ELF-1 (cell line): Measurements from ENCODE around the gene SHISAL2A.
A peak's percentile ranks its signal among the peaks of the same experiment; 100 is the strongest.

Experiments
- DNase-seq: peaks from one replicate; pipeline ENCODE4 v3.0.0-alpha.2; 2016; ENCODE audit warnings: low read depth, low spot score

Gene SHISAL2A

DNA sequence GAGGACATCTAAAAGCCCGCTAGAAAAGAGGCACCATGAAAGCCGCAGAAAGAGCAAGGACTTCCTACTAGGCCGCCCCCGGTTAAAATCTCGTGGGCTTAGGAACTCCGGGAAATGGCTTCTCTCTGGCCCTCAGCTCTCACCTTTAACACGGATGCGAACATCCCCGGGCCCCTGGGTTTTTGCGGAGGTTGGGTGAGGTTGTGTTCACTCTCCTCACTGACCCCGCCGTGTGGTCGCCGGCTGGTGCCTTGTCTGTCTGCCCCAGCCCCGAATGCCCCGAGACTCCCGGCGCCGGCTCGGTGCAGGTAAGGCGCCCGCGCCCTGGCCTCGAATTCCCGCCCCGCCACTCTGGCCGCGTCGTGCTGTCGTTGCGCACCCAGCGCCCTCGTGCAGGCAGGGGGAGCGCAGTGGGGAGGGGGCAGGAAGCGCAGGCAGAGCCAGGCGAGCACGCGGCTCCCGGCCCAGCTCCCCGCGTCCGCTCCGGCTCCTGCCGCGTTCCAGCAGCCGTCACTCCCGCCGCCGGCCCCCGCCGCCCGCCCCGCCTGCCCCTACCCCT, at the start of gene SHISAL2A:
TSS of gene SHISAL2A (plus strand) at position 437 of the 559 bp plus-strand sequence. CDS start 326 bp downstream, outside the sequence.
- DNase-seq = peak; percentile 65

DNA sequence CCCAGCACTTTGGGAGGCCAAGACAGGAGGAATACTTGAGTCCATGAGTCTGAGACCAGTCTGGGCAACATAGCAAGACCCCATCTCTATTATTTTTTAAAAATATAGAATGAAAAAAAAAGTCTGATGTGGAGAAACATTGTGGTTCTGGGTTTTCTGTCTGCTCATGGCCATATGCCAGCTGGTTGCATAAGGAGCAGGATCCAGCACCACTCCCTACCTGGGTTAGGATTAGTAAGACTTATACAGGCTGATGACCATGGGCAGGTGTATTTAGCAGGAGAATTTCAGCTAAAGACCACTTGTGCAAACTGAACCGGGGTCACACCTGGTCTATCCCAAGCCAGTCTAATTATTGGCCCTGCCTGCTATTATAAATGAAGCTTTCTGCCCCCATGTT, 47.5 kb upstream of the SHISAL2A start:
- DNase-seq = no peak

- no peak for DNase-seq
Observed at GRCh38 chr1:52588027-52588426, 44.9 kb upstream of the SHISAL2A start.

GRCh38 chr1:52588535-52588934, 44.4 kb upstream of the SHISAL2A start:
- DNase-seq = no peak

GRCh38 chr1:52590266-52590665, 42.7 kb upstream of the SHISAL2A start:
- peak; percentile 19 for DNase-seq

GRCh38 chr1:52592637-52593323, 40.2 kb upstream of the SHISAL2A start:
- DNase-seq = no peak

- DNase-seq = no peak
Observed at GRCh38 chr1:52593495-52593894, 39.5 kb upstream of the SHISAL2A start.

- no peak for DNase-seq
Observed at GRCh38 chr1:52595061-52595460, 37.9 kb upstream of the SHISAL2A start.

DNA sequence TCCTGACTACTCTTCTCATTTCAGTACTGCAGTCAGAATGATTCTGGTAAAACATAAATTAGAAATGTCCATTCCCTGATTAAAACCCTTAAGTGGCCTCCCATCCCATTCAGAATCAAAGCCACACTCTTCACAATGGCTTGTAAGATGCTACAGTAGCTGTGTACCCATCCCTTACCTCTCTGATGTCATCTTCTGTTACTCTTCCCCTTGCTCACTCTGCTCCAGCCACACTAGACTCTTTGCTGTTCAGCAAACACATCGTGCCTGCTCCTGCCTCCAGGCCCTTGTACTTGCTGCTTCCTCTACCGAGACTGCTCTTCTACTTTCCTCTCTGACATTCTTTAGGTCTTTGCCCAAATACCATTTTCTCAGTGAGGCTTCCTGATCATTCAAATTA, 35.1 kb upstream of the SHISAL2A start:
- DNase-seq = no peak

DNA sequence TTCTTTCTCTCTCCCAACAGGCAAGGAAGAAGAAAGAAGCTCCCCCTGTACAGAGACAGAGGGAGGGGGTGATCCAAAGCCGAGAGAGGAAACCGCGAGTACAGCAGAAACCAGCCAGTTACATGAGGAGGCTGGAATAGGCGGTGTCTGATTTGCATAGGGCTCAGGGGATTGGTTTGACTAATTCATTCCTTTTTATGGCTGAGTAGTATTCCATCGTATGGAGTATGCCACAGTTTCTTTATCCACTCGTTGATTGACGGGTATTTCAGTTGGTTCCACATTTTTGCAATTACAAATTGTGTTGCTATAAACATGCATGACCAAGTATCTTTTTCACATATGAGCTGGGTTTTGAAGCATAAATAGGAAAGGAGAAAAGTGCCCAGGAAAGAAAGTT, 34.2 kb upstream of the SHISAL2A start:
- no peak for DNase-seq

DNA sequence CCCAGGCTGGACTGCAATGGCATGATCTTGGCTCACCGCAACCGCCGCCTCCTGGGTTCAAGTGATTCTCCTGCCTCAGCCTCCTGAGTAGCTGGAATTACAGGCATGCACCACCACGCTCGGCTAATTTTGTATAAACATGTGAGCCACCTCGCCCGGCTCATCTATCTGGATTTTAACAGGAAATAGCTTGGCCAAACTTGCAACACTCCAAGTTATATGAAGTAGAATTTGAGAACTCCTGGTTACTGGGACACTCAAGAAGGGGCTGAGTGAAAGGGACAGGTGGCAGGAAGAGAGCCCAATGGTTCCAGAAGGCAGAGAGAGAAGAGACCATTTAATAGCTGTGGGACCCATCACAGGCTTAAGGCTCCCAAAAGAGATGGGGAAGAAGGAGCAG, 33.7 kb upstream of the SHISAL2A start:
- no peak for DNase-seq

DNA sequence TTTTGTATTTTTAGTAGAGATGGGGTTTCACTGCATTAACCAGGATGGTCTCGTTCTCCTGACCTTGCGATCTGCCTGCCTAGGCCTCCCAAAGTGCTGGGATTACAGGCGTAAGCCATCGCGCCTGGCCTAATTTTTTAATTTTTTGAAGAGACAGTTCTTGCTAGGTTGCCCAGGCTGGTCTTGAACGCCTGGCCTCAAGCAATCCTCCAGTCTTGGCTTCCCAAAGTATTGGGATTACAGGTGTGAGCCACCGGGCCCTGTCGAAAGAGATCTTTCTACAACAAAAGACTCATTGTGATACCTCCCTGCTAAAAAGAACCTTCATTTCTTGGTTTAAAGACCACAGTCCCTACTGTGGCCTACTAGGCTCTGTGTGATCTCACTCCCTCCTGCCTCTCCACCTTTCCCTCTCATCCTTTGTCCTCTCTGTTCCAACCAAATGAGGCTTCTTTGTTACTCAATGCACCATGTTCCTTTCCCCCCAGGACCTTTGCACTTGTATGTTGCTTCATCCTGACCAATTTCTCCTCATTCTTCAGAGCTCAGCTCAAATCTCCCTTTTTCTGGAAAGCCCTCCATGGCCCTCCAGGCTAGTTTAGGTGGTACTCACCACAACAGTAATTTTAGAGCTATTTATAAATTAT, 32.3 kb upstream of the SHISAL2A start:
- DNase-seq = no peak

GRCh38 chr1:52601519-52601918, 31.4 kb upstream of the SHISAL2A start:
- no peak for DNase-seq

DNA sequence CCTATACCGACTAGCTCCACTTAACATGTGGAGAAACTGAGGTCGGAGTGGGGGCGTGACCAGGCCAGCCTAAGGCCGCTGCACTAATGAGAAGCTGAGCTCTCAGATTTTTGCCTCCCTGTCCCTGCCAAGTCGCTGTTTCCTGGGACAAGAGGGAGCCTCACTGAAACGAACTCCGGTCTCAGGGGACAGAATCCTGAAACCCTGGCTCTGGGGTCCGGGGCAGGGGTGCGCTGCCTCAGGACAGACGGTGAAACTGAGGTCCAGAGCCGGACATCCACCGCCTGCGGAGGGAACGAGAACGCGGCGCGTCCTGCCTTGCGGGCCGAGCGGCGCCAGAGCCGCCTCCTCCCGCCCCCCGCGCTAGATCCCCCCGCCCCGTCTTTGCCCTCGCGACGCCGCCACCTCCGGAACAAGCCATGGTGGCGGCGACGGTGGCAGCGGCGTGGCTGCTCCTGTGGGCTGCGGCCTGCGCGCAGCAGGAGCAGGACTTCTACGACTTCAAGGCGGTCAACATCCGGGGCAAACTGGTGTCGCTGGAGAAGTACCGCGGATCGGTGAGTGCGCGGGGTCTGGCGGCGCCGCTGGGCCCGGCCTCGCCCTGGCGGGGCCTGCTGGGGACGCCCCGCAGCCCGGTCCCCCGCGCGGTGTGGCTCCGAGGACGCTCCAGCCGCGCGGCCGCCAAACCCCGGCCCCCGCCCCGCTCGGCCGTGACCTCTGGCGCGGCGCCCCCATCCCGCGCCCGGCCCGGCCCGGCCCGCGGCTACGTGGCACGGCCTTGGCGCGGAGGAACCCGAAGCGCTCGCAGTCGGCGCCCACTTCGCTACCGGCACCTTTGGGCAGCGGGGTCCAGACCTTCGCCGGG, 30.7 kb upstream of the SHISAL2A start, which contains the start of gene GPX7:
TSS of gene GPX7 (plus strand) at position 381 of the 865 bp plus-strand sequence. CDS start at position 420, 39 bp downstream.
- DNase-seq = peak; percentile 23

- peak; percentile 16 for DNase-seq
Observed at GRCh38 chr1:52602856-52603600, 29.9 kb upstream of the SHISAL2A start.

GRCh38 chr1:52603630-52604029, 29.3 kb upstream of the SHISAL2A start:
- no peak for DNase-seq

DNA sequence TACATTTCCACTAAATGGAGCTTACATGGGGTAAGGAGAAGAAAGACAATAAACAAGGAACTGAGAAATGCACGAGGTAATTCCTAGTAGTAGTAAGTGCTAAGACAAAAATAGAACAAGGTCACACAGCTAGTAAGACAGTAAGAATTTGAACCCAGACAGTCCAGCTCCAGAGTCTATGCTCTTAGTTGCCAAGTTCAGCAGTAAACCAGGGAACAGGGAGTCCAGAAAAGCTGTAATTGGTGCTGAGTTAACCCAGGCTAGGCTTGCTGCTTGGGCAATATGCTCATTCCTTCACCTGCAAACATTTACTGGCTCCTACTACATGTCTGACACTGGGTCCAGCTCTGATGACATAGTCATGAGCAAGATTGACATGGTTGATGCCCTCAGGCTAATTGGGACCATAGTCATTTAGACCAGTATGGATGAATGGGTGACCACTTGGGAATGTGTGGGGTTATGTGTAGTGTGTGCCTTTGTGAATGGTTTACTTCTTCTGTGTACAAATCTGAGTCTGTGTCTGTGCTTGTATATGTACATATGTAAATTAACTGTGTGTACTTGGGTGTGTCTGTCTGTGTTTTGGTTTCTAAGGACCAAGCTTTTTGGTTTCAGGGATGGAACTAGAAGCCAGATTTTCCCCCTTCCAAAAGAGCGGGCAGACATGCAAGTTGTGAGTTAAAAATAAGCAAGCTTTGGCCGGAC, 28.8 kb upstream of the SHISAL2A start:
- DNase-seq = no peak

GRCh38 chr1:52613636-52614373, 19.2 kb upstream of the SHISAL2A start:
- DNase-seq = no peak

DNA sequence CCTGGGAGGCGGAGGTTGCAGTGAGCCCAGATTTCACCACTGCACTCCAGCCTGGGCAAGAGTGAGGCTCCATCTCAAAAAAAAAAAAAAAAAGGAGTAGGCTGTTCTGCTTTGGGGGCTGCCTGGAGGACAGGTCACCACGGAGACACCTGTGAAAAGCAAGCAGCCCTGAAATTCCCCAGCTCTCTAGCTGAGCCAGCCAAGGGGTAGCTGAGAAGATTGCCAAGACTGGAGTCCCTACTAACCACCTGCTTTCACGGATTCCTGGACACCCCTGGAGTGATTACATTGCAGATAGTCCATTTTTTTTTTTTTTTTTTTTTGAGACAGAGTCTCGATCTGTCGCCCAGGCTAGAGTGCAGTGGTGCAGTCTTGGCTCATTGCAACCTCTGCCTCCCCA, 18.3 kb upstream of the SHISAL2A start:
- no peak for DNase-seq

GRCh38 chr1:52615489-52616042, 17.4 kb upstream of the SHISAL2A start:
- DNase-seq = no peak
